ENCODE data around the gene ATOH8. TPM values are rescaled to one million over a fixed set of nuclear protein-coding genes. Genes with fewer than 3 reads are reported as not detected.

The ATOH8 gene
- total RNA-seq, 1 donor from 2014 or later, result 69.4 TPM

DNA sequence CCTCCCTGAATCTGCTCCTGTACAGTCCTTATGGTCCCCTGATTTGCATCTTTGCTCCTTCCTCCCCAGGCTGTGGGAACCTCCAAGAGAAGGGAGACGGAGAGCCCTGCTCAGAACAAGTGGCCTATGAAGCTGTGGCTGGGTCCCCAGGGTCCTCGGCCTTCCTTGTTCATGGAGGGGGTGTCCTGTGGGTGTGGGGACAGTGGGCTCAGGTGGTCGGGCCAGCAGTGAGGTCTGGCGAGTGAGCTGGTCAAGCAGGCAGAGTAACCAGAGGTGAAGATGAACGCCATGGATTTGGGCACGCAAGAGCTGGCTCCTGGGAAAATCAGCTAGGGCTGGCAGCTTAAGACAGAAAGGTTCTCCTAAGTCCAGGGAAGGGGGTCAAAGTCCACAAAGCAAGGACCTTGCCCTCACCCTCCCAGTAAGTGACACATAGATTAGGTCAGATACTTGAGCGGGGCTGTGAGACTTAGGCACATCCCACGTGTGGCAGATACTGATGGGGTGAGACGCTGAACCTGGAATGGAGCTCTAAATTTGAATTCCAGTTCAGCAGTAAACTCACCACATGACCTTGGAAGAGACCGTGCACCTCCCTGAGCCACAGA lies 34.8 kb upstream of the ATOH8 start:
- no peak for DNase-seq (ENCODE audit: low spot score)

DNA sequence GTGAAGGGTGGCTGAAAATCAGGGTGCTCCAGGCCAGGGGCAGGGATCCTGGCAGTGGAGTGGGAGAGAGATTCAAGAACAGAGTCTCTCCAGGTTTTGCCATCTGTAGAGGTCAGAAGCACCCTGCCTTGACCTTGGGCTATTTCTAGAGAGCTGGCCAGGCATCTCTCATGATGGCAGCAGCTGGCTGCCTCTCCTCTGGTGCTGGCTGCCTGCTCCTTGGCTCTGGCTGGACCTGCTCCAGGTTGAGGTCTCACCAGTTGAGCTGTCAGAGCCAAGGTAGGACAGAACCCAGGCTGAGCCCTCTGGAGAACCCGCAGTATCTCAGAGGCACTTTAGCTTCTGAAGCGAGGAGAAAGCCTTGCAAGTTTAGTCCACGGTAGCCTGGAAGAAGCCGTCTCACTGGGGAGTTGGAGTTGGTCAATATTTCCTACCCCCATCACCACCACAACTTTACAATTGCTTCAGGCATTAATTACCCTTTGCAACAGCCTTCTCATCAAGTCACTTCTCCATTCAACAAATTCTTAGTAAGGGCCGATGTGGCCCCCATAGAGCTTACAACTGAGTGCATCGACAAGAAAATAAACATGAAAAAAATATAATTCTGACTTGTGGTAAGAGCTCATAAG lies 34.1 kb upstream of the ATOH8 start:
- peak; percentile 53 for DNase-seq (ENCODE audit: low spot score)

DNA sequence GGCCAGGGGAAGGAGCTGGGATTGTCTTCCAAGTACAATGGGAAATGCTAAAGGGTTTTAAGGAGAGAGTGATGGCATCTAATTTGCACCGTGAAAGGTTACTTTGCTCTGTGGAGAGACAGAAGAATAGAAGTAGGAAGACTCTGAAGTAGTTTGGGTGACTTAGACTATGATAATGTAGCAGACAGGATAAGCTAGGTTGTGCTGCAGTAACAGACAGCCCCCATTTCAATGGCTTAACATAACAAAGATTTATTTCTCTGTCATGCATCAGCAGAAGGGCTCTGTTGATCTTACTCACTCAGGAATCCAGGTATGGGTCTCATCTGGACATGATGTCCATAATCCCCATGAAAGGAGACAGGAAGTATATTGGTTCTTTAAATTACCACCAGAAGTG lies 33.3 kb upstream of the ATOH8 start:
- DNase-seq (ENCODE audit: low spot score), result no peak

DNA sequence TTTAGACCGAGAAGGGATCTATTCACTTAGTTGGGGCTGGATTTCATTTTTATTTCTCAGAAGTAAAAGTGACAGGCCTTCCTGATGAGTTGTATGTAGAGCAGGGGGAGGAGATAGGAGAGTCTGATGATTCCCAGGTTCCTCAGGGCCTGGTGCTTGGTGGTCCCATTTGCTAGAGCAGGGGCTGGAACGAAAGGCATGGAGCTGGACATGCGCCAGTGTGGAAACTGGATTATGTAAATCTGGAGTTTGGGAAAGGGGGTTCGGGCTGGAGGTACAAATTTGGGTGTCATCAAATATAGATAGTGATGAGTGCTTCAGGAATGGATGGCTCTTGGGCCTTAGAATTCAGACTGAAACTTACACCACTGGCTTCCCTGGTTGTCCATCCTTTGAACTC lies 32.1 kb upstream of the ATOH8 start:
- DNase-seq (ENCODE audit: low spot score), result no peak

DNA sequence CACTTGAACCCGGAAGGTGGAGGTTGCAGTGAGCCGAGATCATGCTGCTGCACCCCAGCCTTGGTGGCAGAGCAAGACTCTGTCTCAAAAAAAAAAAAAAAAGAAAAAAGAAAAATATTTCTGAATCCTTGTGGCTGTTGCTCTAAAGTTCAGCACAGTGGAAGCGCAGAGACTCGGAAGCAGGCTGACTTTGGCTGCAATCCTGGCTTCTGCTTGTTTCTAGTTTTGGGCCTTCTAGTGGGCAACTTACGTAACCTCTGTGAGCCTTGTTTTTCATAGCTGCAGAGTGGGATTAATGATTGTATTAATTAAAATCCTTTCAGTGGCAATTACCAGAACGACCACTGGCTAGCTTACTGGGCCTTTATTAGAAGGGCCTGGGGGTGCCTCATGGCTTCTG lies 31.3 kb upstream of the ATOH8 start:
- peak; percentile 30 for DNase-seq (ENCODE audit: low spot score)

DNA sequence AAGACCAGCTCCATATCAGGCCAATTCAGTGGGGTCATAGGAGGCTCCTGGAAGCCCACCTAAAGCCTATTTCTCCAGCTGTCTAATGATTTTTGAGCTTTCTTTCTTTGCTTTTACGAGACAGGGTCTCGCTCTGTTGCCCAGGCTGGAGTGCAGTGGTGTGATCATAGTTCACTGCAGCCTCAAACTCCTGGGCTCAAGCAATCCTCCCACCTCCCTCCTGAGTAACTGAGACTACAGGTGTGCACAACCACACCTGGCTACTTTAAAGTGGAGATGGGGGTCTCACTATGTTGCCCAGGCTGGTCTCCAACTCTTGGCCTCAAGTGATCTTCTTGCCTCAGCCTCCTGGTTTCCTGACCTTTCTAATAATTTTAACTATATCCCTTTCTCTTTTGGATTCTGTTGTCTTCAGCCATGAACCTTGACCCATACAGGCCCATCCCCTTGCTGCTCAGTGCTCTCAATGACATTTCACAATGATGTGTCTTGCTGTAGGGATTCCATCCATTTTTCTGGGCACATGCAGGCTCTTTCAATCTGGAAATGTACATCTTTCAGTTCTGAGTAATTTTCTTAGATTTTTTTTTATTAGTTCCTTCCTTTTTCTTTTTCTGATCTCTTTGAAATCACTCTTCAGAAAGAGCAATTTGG lies 30.0 kb upstream of the ATOH8 start:
- DNase-seq (ENCODE audit: low spot score), result peak; percentile 65

DNA sequence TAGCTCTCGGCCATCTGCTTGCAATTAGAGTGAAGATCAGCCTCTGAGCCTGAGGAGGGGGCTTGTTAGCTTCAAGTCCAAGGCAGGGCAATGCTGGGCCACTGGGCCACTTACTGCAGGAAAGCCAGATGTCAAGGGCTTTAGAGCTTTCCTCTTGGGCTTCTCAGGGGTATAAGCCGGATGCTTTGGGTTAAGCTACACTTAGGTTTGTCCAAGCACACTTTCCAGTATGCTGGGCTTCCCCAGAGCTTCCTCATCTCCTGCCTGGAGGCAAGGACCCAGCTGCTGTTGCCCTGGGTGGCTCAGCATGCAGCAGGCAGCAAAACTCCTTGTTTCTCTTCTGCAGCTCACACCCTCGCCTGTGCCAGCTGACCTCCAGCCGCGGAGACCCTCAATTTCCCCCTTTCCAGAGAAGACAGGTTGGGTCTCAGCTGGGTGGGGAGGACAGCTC lies 29.0 kb upstream of the ATOH8 start:
- DNase-seq (ENCODE audit: low spot score), result peak; percentile 83

DNA sequence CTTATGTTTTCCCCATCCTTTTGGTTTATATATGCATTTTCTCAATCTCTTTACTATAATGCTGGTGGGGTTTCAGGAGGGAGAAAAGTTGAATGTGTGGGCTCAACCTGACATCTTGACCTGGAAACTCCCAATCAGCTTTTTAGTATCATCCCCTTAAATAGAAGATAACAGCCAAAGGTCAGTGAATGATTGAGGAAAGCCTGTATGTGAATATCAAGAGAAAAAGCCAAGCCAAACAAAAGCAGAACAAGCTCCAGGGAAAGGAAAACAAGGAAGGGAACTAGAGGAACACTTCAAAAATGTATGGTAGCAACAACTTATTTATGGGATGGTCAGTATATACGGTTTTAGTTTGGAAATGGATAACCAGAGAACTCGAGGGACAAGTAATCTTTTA lies 28.3 kb upstream of the ATOH8 start:
- no peak for DNase-seq (ENCODE audit: low spot score)

DNA sequence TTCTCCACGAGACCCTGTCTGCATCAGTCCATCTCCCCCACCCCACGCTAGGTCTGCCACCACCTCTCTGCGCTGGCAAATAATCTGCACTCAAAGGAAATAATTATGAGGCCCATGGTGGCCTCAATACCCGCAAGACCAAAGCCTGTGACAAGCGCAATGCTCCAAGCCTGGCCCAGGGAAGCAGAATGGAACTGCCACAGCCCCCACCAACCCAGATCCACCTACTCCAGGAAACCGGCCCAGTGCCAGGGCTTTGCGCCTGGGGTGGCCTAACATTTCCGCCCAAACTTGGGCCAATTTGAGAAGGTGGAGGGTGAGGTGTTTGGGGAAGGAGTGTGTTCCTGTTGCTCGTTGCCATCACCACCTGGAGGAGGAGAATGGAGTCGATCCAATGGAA lies 26.0 kb upstream of the ATOH8 start:
- DNase-seq (ENCODE audit: low spot score), result peak; percentile 85

DNA sequence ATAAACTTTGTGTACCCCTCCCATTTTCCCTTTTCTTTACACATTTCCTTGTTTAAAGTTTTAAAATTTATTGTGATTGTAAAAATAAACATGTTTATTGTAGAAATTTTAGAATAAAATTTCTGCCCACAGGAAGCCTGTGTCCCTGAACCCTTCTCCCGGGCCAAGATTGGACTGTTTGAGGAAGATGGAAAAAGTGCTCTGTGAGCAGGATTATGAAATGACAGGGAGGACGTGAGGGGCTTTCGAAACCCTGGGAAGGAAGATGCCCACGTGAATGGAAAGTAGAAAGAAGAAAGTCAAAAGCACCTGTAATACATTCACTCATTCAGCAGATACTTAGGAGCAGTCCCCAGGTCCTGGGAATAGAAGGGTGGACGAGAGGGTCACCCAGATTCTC lies 25.4 kb upstream of the ATOH8 start:
- DNase-seq (ENCODE audit: low spot score), result peak; percentile 26

DNA sequence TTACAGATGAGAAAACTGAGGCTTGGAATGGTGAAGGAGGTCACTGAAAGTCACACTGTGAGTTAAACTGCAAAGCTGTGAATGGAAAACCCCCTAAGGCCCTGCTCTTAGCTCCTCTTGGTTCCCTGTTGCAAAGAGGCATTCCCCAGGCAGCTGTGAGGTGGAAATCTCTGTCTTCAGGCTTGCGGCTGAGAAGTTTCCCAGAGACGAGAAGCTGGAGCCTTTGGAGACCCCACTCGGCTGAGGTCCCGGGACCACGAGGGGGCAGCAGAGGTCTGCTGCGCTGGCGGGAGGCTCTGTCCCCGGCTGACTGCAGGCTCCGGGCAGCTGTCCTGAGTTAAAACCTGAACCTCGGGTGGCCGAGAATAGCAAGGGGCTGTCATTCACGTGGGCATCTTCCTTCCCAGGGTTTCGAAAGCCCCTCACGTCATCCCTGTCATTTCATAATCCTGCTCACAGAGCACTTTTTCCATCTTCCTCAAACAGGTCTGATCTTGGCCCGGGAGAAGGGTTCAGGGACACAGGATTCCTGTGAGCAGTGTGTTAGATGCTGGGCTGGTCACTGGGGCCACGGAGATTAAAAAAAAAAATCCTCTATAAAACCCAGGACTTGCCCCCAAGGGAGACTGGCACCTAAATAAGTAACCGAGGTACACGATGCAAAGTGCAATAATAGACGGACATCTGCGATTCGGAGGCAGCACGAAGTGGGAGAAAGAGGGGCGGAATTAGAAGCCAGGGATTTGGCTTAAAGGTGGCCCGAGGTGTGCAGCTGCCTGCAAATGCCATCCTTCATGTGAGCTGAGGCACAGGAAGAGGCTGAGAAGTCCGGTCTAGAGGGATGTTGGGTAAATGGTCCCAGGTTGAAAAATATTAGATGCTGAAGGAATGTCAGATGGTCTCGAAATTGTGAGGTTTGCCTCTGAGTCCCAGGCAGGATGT lies 24.6 kb upstream of the ATOH8 start:
- peak; percentile 94 for DNase-seq (ENCODE audit: low spot score)

DNA sequence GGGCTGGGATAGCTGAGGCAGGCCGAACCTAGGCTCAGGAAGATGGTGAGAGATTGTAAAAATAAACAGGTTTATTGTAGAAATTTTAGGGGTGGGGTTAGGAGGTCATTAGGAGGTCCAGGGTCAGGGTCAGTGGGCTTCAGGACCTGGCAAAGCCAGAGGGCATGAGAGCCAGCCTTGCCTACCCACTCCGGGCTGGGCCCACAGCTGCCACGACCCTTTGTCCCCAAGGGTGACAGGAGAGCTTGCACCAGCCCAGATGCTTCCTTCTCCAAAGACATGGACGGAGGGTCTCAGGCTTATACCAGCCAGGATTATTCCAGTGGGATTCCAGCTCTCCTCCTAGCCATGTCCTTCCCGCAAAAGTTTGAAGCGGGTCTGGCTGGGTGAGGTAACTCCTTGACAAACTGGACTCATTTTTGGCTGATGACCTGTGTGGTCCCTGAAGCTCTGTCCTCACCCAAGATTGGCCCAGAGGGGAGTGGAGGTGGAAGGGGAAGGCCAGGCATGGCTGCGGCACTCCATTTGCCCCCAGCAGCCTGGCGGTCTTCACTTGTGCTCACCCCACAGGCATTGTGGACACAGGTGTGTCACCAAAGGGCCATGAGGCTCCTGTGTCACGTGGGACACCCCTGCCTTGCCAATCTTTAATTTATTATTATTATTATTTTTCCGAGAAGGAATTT lies 23.8 kb upstream of the ATOH8 start:
- peak; percentile 65 for DNase-seq (ENCODE audit: low spot score)

DNA sequence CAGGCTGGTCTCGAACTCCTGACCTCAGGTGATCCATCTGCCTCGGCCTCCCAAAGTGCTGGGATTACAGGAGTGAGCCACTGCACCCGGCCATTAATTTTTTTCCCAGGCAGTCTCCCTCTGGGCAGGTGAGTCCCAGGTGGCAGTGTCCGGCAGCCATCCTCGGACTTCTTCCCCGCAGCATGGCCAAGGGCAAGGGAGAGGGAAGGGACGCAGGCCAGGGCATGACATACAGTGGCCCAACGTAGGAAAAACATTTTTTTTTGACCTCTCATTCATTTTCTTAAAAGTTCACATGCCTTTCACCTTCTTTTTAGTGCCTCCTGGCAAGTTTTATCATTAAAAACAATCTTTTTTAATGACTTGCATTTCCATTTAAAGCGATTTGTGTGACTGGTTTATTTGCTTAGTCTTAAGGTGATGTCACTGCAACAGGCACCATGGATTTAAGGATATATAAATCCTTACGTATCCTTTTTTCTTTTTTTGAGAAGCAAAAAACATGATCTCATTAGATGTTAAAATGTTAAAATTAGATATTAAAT lies 23.0 kb upstream of the ATOH8 start:
- peak; percentile 6 for DNase-seq (ENCODE audit: low spot score)

DNA sequence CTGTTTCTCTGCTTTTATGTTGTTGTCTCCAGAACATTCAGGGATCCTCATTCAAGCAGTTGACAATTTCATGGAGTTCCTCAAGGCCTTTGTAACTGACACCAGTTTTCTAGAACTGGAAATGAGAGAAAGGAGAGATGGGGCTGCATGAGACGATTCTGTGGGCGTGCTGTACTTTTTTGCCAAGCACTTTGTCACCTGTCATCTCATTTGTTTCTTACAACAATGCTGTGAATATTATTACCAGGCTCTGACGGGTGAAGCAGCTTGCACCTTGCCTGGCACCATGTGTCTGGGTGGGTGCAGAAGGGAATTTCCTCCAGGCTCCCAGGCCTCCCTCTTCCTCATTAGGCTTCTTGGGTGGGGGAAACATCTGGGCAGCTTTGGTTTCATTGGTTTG lies 22.2 kb upstream of the ATOH8 start:
- DNase-seq (ENCODE audit: low spot score), result peak; percentile 22

DNA sequence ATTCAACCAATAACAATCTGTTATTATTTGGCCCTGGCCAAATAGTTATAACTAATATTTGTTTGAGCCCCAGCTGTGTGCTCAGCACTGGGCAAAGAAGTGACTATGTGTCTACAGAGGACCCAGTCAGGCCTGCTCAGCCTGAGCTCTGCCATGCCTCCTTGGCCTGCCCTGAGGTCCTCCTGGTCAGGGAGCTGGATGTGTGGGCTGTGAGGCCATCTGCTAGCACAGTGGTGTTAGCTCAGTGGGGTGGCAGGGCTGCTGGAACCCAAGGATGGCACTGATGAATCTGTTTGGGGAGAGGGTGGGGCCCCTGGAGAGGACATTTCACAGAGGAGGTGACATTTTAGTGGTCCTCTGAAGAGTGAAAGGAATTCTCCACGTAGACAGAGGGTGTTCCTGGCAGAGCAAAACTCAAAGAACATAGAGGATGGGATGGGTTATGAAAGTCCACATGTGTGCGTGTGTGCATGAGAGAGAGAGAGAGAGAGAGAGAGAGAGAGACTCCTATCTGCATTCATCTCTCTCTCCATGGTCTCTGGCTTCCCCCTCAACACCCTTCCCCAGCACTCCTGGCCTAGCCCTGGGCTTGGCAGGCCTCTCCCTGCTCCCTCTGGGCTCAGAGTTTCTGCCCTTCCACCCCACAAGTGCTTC lies 21.2 kb upstream of the ATOH8 start:
- DNase-seq (ENCODE audit: low spot score), result peak; percentile 65

DNA sequence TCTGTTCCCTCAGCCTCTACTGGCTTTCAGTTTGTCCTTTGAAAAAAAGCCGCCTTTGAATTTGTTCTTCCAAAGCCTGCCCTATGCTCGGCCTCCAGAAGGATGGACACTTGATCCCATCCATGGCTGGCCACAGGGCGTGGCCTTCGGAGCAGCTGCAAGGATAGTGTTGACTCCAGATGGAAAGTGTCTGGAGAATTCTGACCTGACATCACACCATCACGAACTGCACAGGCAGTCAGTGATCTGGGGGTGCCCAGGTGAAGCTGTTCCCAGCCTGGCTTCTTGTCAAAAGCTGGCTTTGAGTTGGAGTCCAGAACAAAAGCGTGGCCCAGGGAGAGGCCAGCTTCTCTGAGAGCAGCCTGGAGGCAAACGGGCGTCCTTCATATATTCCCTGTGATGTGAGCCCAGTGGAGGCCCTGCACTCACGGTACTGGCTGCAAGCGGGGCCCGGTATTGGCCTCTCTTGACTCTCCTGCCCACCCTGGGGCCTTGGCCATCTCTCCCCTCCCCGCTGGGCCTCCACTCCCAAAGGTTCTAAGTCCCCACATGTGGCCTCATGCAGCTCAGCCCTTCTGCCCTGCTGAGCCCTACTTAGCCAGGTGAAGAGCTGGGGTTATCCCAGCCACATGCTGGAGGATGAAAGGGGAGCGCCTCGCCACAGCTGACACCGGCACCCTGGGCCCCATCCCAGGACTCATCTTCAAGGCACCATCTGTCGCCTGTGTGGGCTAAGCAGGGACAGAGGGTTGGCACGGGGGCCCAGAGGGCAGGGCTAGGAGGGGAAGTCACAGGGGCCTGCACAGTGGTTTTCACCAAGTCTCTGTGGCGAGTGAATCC lies 20.4 kb upstream of the ATOH8 start:
- DNase-seq (ENCODE audit: low spot score), result no peak

DNA sequence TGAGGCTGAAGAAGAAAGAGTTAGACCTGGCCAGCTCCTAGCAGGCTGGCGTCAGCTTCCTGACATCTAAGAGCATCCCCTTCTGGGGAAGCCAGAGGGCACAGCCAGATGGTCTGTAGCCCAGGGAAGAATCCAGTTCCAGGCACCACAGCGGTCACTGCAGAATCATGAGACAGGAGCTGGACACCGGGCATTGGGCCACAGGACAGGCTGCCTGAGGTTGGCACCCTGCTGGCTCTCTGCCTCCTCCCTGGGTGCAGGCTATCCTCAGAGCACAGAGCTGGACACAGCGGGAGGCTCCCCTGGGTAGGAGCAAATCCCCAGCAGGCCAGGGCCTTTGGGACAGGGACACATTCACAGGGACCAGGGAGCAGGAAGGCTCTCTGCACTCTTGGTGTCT lies 19.8 kb upstream of the ATOH8 start:
- DNase-seq (ENCODE audit: low spot score), result no peak

DNA sequence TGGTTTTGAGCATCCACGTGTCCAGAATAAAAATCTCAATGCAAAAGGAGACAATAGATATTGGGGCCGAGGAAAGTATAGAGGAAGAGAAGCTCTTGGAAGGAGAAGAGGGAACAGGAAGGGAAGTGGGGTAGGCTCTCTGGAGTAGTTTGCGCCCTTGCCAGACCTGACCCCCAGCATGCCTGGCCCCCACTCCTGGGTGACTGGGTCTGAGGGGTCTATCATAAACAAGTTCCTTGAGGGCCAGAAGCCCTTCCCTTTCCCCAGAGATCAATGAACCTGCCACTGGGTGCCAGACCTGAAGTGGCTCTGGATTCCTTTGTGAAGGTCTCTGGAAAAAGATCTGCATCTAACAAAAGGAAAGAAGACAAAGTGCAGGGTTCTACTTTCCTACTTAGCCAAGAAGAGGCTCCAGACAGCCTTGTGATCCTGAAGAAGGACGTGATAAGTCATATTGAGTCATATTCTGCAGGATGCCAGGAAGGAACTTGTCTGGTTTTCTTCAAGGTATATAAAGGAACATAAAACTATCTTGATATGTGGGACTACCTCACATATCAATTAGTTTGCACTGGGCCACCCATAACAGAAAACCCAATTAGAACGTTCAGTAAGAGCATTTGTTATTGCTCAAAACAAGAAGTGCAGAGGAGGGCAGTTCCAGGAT lies 18.7 kb upstream of the ATOH8 start:
- no peak for DNase-seq (ENCODE audit: low spot score)

DNA sequence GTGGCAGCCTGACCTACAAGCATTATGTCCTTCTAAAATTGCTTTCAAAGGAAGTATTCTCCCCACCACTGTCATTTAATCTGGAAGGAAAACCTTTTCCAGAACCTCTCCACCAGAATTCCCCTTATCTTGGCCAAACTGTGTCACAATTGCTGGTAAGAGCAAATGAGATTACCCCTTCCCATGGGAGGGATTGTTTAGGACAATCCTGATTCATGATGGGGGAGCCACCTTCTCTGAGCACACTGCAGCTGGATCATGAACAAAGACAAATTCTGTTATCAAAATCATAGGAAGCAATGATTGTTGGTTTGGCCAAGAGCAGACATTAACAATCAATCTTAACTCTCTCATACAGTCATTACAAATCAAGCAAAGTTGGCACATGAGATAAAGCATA lies 18.1 kb upstream of the ATOH8 start:
- DNase-seq (ENCODE audit: low spot score), result no peak
